Adrenal gland (tissue), 5 donors: ENCODE data around the gene FYN.
A peak's percentile ranks its signal among the peaks of the same experiment; 100 is the strongest.

Experiments
- CTCF ChIP-seq, 6 experiments: fragments of 450-650 bp in 4 of 6; fragments of 200-600 bp in 2 of 6; sonication (generic) in 1 of 6; IDR thresholded peaks; 1 replicate in 5 of 6; 2 replicates in 1 of 6; pipeline versions ENCODE4 v1.5.1 to v1.8.0; 2016 to 2021; ENCODE audit warnings: antibody characterized with exemption in 6 of 6, mild to moderate bottlenecking in 2 of 6, moderate library complexity in 1 of 6
- POLR2A ChIP-seq, 2 donors: fragments of 450-650 bp; IDR thresholded peaks; one replicate each; pipeline ENCODE4 v1.6.1; 2017; ENCODE audit warnings: antibody characterized with exemption in 2 of 2, mild to moderate bottlenecking in 2 of 2, moderate library complexity in 1 of 2
- donor health status: DM: no; HTN: no; CAD: no.

GRCh38 chr6:111873178-111874024, at the start of gene FYN:
- TF ChIP-seq CTCF (IDR thresholded peaks at IDR 0.05) (peak in 5 of 6 experiments; percentile 24 to 69 (median 43)), POLR2A (IDR thresholded peaks at IDR 0.05) (peak; percentile 42 to 45)
